Measurements from ENCODE around the gene CACNA1C.

DNA sequence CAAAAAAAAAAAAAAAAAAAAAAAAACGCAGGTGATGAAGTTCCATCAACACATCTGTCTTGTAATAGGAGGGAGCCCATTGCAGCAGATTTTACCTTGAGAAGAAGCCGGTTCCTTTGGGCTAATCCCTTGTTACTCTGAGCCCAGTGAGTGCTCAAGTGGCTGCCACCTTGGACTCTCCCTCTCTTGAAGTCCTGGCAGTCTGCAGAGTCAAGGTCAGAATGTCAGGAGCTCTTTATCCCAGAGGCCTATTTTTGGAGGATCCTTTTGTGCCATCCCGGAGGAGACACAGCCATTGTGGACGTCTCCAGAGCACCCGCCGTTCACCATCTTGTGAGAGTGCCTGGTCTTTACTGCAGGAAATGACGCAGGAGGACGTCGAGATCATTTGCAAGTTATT is 397.8 kb downstream of the CACNA1C start:
- TF ChIP-seq, protein P1, sequence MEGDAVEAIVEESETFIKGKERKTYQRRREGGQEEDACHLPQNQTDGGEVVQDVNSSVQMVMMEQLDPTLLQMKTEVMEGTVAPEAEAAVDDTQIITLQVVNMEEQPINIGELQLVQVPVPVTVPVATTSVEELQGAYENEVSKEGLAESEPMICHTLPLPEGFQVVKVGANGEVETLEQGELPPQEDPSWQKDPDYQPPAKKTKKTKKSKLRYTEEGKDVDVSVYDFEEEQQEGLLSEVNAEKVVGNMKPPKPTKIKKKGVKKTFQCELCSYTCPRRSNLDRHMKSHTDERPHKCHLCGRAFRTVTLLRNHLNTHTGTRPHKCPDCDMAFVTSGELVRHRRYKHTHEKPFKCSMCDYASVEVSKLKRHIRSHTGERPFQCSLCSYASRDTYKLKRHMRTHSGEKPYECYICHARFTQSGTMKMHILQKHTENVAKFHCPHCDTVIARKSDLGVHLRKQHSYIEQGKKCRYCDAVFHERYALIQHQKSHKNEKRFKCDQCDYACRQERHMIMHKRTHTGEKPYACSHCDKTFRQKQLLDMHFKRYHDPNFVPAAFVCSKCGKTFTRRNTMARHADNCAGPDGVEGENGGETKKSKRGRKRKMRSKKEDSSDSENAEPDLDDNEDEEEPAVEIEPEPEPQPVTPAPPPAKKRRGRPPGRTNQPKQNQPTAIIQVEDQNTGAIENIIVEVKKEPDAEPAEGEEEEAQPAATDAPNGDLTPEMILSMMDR (IDR thresholded peaks at IDR 0.05) = no peak
- no peak for TF ChIP-seq POLR2AphosphoS5 (IDR thresholded peaks at IDR 0.05)
